ENCODE measurements around the gene IFRD2.

IFRD2 gene

GRCh38 chr3:50331364-50331907 lies 39.2 kb upstream of the IFRD2 start:
- no peak for TF ChIP-seq JUND (IDR thresholded peaks at IDR 0.05; ENCODE audit: low read depth)
- in situ Hi-C loops (cut with HindIII; ENCODE audit: low pct_unique_long_range_greater_than_20kb, low sequenced_read_pairs) = no loop called here
- no peak for DNase-seq (ENCODE audit: low read depth in 1 of 2, low spot score in 1 of 2)

- DNase-seq (ENCODE audit: low read depth in 1 of 2, low spot score in 1 of 2) = no peak
- in situ Hi-C loops (cut with HindIII; ENCODE audit: low pct_unique_long_range_greater_than_20kb, low sequenced_read_pairs) = no loop called here
- TF ChIP-seq JUND (IDR thresholded peaks at IDR 0.05; ENCODE audit: low read depth) = no peak
These were observed 38.1 kb upstream of the IFRD2 start for GRCh38 chr3:50330330-50330729.

GRCh38 chr3:50327943-50328691 lies 35.9 kb upstream of the IFRD2 start, which contains the start of gene TUSC2:
Gene TUSC2 (minus strand): TSS chr3:50328223. CDS start chr3:50328099, 124 bp downstream.
- peak; percentile 95 to 96 for DNase-seq (ENCODE audit: low read depth in 1 of 2, low spot score in 1 of 2)
- in situ Hi-C loops (cut with HindIII; ENCODE audit: low pct_unique_long_range_greater_than_20kb, low sequenced_read_pairs) = no loop called here
- no peak for TF ChIP-seq JUND (IDR thresholded peaks at IDR 0.05; ENCODE audit: low read depth)

GRCh38 chr3:50327129-50327528 lies 34.9 kb upstream of the IFRD2 start:
- no peak for DNase-seq (ENCODE audit: low read depth in 1 of 2, low spot score in 1 of 2)
- in situ Hi-C loops (cut with HindIII; ENCODE audit: low pct_unique_long_range_greater_than_20kb, low sequenced_read_pairs) = no loop called here
- TF ChIP-seq JUND (IDR thresholded peaks at IDR 0.05; ENCODE audit: low read depth) = no peak

GRCh38 chr3:50326182-50326541 lies 33.9 kb upstream of the IFRD2 start:
- in situ Hi-C loops (cut with HindIII; ENCODE audit: low pct_unique_long_range_greater_than_20kb, low sequenced_read_pairs) = no loop called here
- no peak for TF ChIP-seq JUND (IDR thresholded peaks at IDR 0.05; ENCODE audit: low read depth)

GRCh38 chr3:50325497-50326181 lies 33.4 kb upstream of the IFRD2 start:
- in situ Hi-C loops (cut with HindIII; ENCODE audit: low pct_unique_long_range_greater_than_20kb, low sequenced_read_pairs) = no loop called here
- no peak for TF ChIP-seq JUND (IDR thresholded peaks at IDR 0.05; ENCODE audit: low read depth)

More at GRCh38 chr3:50326182-50326541, 33.9 kb upstream of the IFRD2 start:
- DNase-seq (ENCODE audit: low read depth in 1 of 2, low spot score in 1 of 2) = no peak

GRCh38 chr3:50325113-50325480 lies 32.9 kb upstream of the IFRD2 start:
- in situ Hi-C loops (cut with HindIII; ENCODE audit: low pct_unique_long_range_greater_than_20kb, low sequenced_read_pairs) = no loop called here

More at GRCh38 chr3:50325497-50326181, 33.4 kb upstream of the IFRD2 start:
- no peak for DNase-seq (ENCODE audit: low read depth in 1 of 2, low spot score in 1 of 2)

GRCh38 chr3:50324351-50325112 lies 32.3 kb upstream of the IFRD2 start:
- no peak for TF ChIP-seq JUND (IDR thresholded peaks at IDR 0.05; ENCODE audit: low read depth)
- DNase-seq (ENCODE audit: low read depth in 1 of 2, low spot score in 1 of 2) = peak; percentile 54 to 69
- in situ Hi-C loops (cut with HindIII; ENCODE audit: low pct_unique_long_range_greater_than_20kb, low sequenced_read_pairs) = no loop called here

More at GRCh38 chr3:50325113-50325480, 32.9 kb upstream of the IFRD2 start:
- no peak for TF ChIP-seq JUND (IDR thresholded peaks at IDR 0.05; ENCODE audit: low read depth)
- no peak for DNase-seq (ENCODE audit: low read depth in 1 of 2, low spot score in 1 of 2)

- in situ Hi-C loops (cut with HindIII; ENCODE audit: low pct_unique_long_range_greater_than_20kb, low sequenced_read_pairs) = no loop called here
- no peak for TF ChIP-seq JUND (IDR thresholded peaks at IDR 0.05; ENCODE audit: low read depth)
These were observed 31.5 kb upstream of the IFRD2 start for GRCh38 chr3:50323614-50324199.

GRCh38 chr3:50323092-50323600 lies 30.9 kb upstream of the IFRD2 start:
- in situ Hi-C loops (cut with HindIII; ENCODE audit: low pct_unique_long_range_greater_than_20kb, low sequenced_read_pairs) = no loop called here
- DNase-seq (ENCODE audit: low read depth in 1 of 2, low spot score in 1 of 2) = no peak
- no peak for TF ChIP-seq JUND (IDR thresholded peaks at IDR 0.05; ENCODE audit: low read depth)

More at GRCh38 chr3:50323614-50324199, 31.5 kb upstream of the IFRD2 start:
- no peak for DNase-seq (ENCODE audit: low read depth in 1 of 2, low spot score in 1 of 2)

- no peak for TF ChIP-seq JUND (IDR thresholded peaks at IDR 0.05; ENCODE audit: low read depth)
- in situ Hi-C loops (cut with HindIII; ENCODE audit: low pct_unique_long_range_greater_than_20kb, low sequenced_read_pairs) = no loop called here
- DNase-seq (ENCODE audit: low read depth in 1 of 2, low spot score in 1 of 2) = no peak
These were observed 30.3 kb upstream of the IFRD2 start, which contains the start of gene HYAL2 for GRCh38 chr3:50322386-50323091. Gene HYAL2 (minus strand): TSS chr3:50322745. CDS start chr3:50320489, 2,256 bp downstream.
